Caco-2 (cell line): ENCODE results near the gene KCNK16. TPM values are rescaled to one million over a fixed set of nuclear protein-coding genes. Genes with fewer than 3 reads are reported as not detected.

ENCODE experiments used
- BruUV-seq: library from RNA; stranded (reverse); fragments of 400-500 nt; replicated peaks from 2 replicates; lab custom pipeline; 2021; lab: Mats Ljungman, UMichigan
- CTCF ChIA-PET: fragments of 300-600 bp; sonication (Branson Sonifier 250); formaldehyde crosslinking; loops from one replicate; lab custom pipeline; 2022; ENCODE audit warnings: antibody characterized with exemption; lab: Charles Lee
- POLR2A ChIA-PET: fragments of 300-600 bp; sonication (Branson Sonifier 250); formaldehyde crosslinking; loops from one replicate; lab custom pipeline; 2022; ENCODE audit warnings: antibody characterized with exemption; lab: Charles Lee
- DNase-seq, 2 experiments: peaks; one replicate each; pipeline versions ENCODE4 v3.0.0 to v3.0.0-alpha.2; 2020 to 2022
- H3K27me3 ChIP-seq: replicated peaks from 2 replicates; pipeline ENCODE4 v1.6.0; 2011; ENCODE audit warnings: low read length; ENCODE audit not compliant: control insufficient read depth, insufficient read depth
- H3K36me3 ChIP-seq: 2 replicates; pipeline ENCODE4 v1.5.1; 2011; ENCODE audit warnings: low read length; ENCODE audit not compliant: control insufficient read depth, insufficient read depth
- H3K4me1 ChIP-seq: fragments of 250-450 bp; sonication (Bioruptor Pico); 2 replicates; pipeline ENCODE4 v1.5.1; 2020; ENCODE audit warnings: mild to moderate bottlenecking
- H3K4me3 ChIP-seq: 2 replicates; pipeline ENCODE4 v1.5.1; 2011; ENCODE audit warnings: low read depth, mild to moderate bottlenecking, control low read depth, low read length
- H3K9me3 ChIP-seq: fragments of 250-450 bp; sonication (Bioruptor Pico); 2 replicates; pipeline ENCODE4 v1.5.1; 2020; ENCODE audit warnings: mild to moderate bottlenecking, moderate library complexity
- H3K27ac Mint-ChIP-seq: one replicate; pipeline ENCODE4 v1.8.0; 2022; ENCODE audit warnings: mixed read lengths; ENCODE audit not compliant: unreplicated experiment
- H3K27me3 Mint-ChIP-seq: one replicate; pipeline ENCODE4 v1.8.0; 2022; ENCODE audit warnings: mixed read lengths; ENCODE audit not compliant: insufficient read depth, unreplicated experiment
- H3K36me3 Mint-ChIP-seq: one replicate; pipeline ENCODE4 v1.8.0; 2022; ENCODE audit warnings: mild to moderate bottlenecking, mixed read lengths; ENCODE audit not compliant: insufficient read depth, unreplicated experiment
- H3K4me1 Mint-ChIP-seq: one replicate; pipeline ENCODE4 v1.8.0; 2022; ENCODE audit warnings: low read depth, mixed read lengths; ENCODE audit not compliant: unreplicated experiment
- H3K4me3 Mint-ChIP-seq: one replicate; pipeline ENCODE4 v1.8.0; 2022; ENCODE audit warnings: mild to moderate bottlenecking, moderate library complexity, mixed read lengths; ENCODE audit not compliant: unreplicated experiment
- H3K9me3 Mint-ChIP-seq: one replicate; pipeline ENCODE4 v1.8.0; 2022; ENCODE audit warnings: mixed read lengths; ENCODE audit not compliant: unreplicated experiment
- CTCF ChIP-seq, 2 experiments: fragments of 200-600 bp in 1 of 2; IDR thresholded peaks; 1 replicate in 1 of 2; 2 replicates in 1 of 2; pipeline versions ENCODE4 v1.5.1 to v1.8.0; 2011 to 2022; ENCODE audit warnings: antibody characterized with exemption in 1 of 2, control low read depth in 1 of 2, inconsistent platforms in 1 of 2, low read depth in 1 of 2, low read length in 1 of 2, mild to moderate bottlenecking in 1 of 2, moderate library complexity in 1 of 2; ENCODE audit not compliant: insufficient read depth in 1 of 2, severe bottlenecking in 1 of 2, unreplicated experiment in 1 of 2
- intact Hi-C: fragments of 100-400 bp; cut with micrococcal nuclease; formaldehyde crosslinking; loops from one replicate; pipeline ENCODE4 v1.10.0; 2022; ENCODE audit not compliant: unreplicated experiment
- total RNA-seq: library from RNA; stranded (reverse); gene quantifications from 2 replicates; pipeline ENCODE4 v1.2.3, GENCODE V29; 2022

The KCNK16 gene
- total RNA-seq, 1 experiment from 2014 or later, result not detected

- Mint-ChIP-seq H3K4me3 (no peak overlapping the region), H3K27ac (no peak overlapping the region), H3K9me3 (no peaks in the 10 kb centered on the region), H3K27me3 (peaks cover 22% of the 10 kb centered on the region), H3K36me3 (no peaks in the 10 kb centered on the region), H3K4me1 (no peaks in the 10 kb centered on the region)
- ChIA-PET POLR2A (no interaction called here), CTCF (no interaction called here)
- Histone ChIP-seq H3K9me3 (no peaks in the 10 kb centered on the region), H3K4me1 (no peaks in the 10 kb centered on the region), H3K4me3 (no peak overlapping the region), H3K27me3 (no peaks in the 10 kb centered on the region; the same call in none of the 2 replicates), H3K36me3 (no peaks in the 10 kb centered on the region)
- BruUV-seq, result no TSS peak
- no peak for DNase-seq
- intact Hi-C loops, result no loop called here
- TF ChIP-seq CTCF (IDR thresholded peaks at IDR 0.05; ENCODE audit: insufficient read depth in 1 of 2, low read depth in 1 of 2, low read length in 1 of 2, severe bottlenecking in 1 of 2, unreplicated experiment in 1 of 2), result no peak
Measured at GRCh38 chr6:39367700-39368099, 45.2 kb upstream of the KCNK16 start.

DNA sequence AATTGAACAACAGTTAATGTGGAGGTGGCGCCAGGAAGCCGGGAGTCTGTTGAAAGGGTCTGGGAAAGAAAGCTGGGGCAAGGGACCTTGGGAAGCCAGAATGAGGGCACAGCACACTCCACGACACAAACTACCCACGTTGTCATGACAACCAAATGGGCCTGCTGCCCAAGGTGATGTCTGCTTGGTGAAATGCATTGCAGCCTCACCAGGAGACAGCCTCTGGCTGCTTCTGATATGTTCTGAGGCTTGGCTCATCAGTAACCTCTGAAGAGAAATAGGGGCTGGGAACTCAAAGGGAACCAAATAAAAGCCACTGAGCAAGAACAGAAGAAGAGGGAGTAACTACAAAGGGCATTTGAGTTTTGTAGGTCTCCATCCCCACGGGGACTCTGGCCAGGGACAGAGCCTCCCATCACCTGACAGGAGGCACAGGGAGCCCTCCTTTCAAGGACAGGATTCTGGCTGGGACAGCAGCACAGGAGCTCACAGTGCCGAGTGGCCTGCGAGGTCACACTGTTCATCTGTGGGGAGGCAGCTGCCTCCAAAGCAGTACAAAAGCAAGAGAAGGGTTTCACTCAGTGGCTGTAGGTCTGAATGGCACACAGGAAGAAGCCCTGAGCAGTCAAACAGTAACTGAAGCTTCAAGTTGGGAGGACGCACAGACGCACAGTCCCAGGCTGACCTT lies 44.6 kb upstream of the KCNK16 start:
- no TSS peak for BruUV-seq
- Mint-ChIP-seq H3K36me3 (no peaks in the 10 kb centered on the region), H3K27me3 (peaks cover 22% of the 10 kb centered on the region), H3K4me3 (no peak overlapping the region), H3K9me3 (no peaks in the 10 kb centered on the region), H3K4me1 (no peaks in the 10 kb centered on the region), H3K27ac (no peak overlapping the region)
- Histone ChIP-seq H3K4me3 (no peak overlapping the region), H3K4me1 (no peaks in the 10 kb centered on the region), H3K36me3 (no peaks in the 10 kb centered on the region), H3K9me3 (no peaks in the 10 kb centered on the region), H3K27me3 (no peaks in the 10 kb centered on the region; the same call in none of the 2 replicates)
- TF ChIP-seq CTCF (IDR thresholded peaks at IDR 0.05; ENCODE audit: insufficient read depth in 1 of 2, low read depth in 1 of 2, low read length in 1 of 2, severe bottlenecking in 1 of 2, unreplicated experiment in 1 of 2), result no peak
- ChIA-PET POLR2A (no interaction called here), CTCF (no interaction called here)
- intact Hi-C loops, result no loop called here
- no peak for DNase-seq

- H3K36me3 Mint-ChIP-seq, result no peaks in the 10 kb centered on the region
- Histone ChIP-seq H3K9me3 (no peaks in the 10 kb centered on the region), H3K36me3 (no peaks in the 10 kb centered on the region), H3K27me3 (no peaks in the 10 kb centered on the region; the same call in 1 of the 2 replicates), H3K4me1 (no peaks in the 10 kb centered on the region), H3K4me3 (no peak overlapping the region)
- H3K9me3 Mint-ChIP-seq, result no peaks in the 10 kb centered on the region
- peaks cover 19% of the 10 kb centered on the region for H3K27me3 Mint-ChIP-seq
- TF ChIP-seq CTCF (IDR thresholded peaks at IDR 0.05; ENCODE audit: insufficient read depth in 1 of 2, low read depth in 1 of 2, low read length in 1 of 2, severe bottlenecking in 1 of 2, unreplicated experiment in 1 of 2), result no peak
- H3K4me3 Mint-ChIP-seq, result no peak overlapping the region
- H3K4me1 Mint-ChIP-seq, result no peaks in the 10 kb centered on the region
- no TSS peak for BruUV-seq
- intact Hi-C loops, result no loop called here
- CTCF ChIA-PET, result no interaction called here
- H3K27ac Mint-ChIP-seq, result no peak overlapping the region
- DNase-seq, result no peak
- POLR2A ChIA-PET, result no interaction called here
Measured at GRCh38 chr6:39365281-39366074, 43.0 kb upstream of the KCNK16 start.
